GM18909 (cell line): Measurements from ENCODE around the gene PRSS35.
"Not testable (repeated sequence)": the region's sequence is repeated elsewhere in the genome, so short reads cannot be mapped to it uniquely, and the experiment has no call there.

Experiments
- ATAC-seq: cut with Tn5 transposase; IDR thresholded peaks from one replicate; pipeline ENCODE4 v1.9.1; 2021; ENCODE audit warnings: mild to moderate bottlenecking; ENCODE audit not compliant: unreplicated experiment, poor library complexity

Gene PRSS35

DNA sequence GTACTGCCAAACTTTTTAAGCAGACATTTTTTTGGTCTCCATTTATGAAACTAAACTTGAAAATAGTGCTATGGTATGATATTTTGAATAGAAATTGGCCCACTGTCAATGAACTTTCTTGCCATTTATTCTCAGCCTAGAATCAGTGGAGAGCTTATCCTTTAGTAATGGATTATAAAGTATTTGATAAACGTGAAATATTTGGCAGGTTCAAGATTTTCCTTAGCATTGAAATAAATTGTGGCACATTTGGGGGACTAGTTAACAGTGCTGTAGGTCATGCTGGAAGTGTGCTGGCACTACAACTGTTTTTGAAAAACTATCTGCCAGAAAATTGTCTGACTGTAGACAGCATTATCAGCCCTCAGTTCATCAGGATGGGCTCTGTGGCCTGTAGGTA, 2.1 kb downstream of the PRSS35 start:
- ATAC-seq, result peak; percentile 5

DNA sequence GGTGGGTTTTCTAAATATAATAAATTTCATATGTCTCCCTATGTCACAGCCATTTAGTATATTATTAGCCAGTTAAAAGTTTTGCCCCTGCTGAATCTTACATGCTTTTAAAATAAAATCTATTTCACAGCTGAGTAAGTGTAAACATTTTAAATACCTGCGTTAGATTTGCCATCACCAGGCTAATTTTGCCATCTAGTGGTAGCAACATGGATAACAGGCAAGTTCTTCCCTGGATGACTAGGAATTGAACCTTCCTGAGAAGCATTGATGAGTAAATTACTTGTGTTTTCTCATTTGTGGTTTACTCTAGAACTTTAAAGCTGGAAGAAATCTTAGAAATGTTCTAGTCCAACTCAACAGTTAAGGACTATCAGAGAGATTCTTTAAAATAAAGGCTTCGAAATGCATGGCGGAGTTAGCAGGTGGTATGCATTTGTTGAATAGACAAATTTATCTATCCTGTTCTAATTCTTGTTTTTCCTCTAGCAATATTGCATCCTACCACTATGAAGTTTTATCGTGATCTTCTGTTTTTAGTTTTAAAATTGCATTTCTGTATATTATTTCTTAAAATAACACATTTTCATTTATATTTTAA, 2.6 kb downstream of the PRSS35 start:
- peak; percentile 65 for ATAC-seq

DNA sequence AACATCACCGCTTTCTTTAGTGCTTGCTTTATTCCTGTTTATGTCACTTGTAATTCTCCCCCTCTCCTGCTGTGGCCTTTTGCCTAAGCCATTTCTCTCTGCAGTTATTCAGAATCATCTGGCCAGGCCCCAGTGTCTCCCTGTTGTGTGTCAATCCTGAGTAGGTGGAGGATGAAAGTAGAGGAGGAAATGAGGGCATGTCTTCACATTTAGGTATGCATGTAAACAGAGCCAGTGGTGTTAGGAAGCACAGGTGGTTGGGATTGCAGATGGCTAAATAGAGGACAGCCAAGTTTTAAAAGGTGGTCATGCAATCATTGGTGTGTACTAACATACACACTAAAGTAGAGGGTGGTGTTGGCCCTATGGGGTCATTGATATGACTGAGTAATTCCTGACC, 5.2 kb downstream of the PRSS35 start:
- ATAC-seq, result no peak

DNA sequence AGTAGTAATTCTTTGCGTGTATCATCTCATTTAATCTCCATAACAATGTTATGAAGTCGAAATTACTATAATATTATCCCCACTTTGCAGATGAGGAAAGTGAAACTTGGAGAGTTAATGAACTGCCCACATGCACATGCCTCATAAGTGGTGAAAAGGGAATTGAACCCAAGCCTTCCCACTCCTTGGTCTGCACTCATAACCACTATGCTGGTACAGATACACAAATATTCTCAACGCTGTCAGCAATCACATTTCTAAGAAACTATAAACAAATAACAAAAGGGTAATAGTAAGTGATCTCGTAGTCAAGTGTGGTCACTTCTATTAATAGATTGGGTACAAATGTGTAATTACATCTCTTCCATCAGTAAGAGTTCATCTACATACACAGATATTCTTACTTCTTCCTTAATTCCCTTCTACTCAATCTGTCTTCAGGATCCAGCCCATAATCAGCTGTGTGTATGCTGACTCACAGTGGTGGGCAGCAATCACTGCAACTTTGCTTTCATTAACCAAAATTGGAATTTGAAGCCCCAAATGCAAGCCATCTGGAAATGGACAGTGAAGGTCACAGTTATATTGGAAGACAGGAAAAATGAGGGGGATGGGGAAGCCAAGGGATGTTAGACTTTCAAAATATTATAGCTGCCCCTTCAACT, 6.6 kb downstream of the PRSS35 start:
- ATAC-seq, result no peak

DNA sequence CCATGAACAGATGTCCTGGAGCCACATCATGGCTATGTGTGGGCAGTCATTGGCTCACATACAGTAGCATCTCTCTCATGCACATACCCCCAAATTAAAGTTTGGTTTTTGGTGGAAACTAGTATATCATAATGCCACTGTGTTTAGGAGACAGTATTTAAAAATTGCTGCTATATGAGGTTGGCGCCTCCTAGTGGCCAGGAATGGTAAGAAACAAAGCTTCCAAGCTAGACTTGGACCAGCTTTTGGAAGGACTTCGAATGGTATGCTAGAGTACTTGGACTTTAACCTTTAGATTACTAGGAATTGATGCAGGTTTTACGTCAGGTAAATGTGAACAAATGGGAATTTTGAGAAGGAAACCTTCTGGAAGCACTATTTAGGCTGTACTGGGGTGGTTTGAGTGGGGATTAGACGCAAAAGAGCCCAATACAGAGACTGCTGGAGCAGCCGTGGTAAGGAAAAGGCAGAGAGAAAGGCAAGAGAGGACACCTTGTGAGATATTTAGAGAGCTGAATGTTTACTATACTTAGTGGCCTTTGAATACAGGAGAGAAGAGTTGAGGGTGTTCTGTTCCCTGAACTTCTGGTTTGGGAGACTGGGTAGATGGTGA, 23.8 kb downstream of the PRSS35 start:
- ATAC-seq, result peak; percentile 78

DNA sequence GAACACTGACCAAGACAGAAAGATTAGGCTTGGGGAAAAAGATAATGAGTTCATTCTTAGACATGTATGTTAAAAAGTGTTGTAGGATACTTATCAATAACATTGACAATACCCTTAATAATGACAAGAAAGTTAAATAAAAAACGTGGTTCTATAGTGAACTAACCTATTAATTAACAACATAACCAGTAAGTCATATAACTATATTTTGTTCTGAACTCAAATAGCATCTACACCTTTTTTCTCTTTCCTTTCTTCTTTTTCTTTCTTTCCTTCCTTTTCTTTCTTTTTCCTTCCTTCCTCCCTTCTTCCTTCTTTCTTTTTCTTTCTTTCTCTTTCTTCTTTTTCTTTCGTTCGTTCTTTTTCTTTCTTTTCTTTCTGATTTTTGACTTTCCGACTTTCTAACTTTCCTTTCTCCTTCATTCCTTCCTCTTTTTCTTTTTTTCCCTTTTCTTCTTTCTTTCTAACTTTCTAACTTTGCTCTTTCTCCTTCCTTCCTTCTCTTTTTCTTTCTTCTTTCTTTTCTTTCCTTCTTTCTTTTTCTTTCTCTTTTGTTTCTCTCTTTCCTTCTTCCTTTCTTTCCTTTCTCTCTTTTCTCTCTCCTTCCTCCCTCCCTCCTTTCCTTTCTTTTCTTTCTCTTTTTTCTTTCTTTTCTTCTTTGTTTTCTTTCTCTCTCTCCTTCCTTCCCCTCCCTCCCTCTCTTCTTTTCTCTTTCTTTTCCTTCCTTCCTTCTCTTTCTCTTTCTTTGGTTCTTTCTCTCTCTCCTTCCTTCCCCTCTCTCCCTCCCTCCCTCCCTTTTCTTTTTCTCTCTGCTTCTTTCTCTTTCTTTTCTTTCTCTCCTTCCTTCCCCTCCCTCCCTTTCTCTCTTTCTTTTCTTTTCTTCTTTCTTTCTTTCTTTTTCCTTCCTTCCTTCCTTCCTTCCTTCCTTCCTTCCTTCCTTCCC, 24.6 kb downstream of the PRSS35 start:
- no peak for ATAC-seq

DNA sequence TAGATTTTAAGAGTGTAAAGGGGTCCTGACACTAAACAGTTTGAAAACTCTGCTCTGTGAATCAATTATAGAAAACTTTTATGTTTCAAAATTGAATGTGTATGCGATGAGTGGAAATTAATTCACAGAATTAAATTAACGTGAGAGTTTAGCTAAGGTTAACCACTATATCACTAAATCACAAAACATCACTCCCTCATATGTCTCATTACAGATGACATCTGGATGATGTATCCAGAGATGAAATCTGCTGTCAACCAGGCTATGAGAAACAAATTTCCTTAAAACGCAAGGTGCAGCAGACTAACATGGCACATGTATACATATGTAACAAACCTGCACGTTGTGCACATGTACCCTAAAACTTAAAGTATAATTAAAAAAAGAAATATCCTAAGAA, 27.3 kb downstream of the PRSS35 start:
- no peak for ATAC-seq

DNA sequence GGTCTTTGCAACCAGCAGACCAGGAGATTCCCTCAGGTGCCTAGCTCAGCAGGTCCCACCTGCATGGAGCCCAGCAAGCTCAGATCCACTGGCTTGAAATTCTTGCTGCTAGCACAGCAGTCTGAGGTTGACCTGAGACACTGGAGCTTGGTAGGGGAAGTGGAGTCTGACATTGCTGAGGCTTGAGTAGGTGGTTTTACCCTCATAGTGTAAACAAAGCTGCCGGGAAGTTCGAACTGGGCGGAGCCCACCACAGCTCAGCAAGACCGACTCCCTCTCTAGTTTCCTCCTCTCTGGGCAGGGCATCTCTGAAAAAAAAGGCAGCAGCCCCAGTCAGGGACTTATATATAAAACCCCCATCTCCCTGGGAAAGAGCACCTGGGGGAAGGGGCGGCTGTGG, 34.3 kb downstream of the PRSS35 start:
- ATAC-seq, result no peak

DNA sequence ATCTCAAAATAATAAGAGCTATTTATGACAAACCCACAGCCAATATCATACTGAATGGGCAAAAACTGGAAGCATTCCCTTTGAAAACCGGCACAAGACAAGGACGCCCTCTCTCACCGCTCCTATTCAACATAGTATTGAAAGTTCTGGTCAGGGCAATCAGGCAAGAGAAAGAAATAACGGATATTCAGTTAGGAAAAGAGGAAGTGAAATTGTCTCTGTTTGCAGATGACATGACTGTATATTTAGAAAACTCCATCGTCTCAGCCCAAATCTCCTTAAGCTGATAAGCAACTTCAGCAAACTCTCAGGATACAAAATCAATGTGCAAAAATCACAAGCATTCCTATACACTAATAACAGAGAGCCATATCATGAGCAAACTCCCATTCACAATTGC, 38.1 kb downstream of the PRSS35 start:
- ATAC-seq, result not testable (repeated sequence)

DNA sequence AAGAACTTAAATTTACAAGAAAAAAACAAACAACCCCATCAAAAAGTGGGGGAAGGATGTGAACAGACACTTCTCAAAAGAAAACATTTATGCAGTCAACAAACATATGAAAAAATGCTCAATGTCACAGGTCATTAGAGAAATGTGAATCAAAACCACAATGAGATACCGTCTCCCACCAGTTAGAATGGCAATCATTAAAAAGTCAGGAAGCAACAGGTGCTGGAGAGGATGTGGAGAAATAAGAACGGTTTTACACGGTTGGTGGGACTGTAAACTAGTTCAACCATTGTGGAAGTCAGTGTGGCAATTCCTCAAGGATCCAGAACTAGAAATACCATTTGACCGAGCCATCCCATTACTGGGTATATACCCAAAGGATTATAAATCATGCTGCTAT, 39.4 kb downstream of the PRSS35 start:
- ATAC-seq, result not testable (repeated sequence)

DNA sequence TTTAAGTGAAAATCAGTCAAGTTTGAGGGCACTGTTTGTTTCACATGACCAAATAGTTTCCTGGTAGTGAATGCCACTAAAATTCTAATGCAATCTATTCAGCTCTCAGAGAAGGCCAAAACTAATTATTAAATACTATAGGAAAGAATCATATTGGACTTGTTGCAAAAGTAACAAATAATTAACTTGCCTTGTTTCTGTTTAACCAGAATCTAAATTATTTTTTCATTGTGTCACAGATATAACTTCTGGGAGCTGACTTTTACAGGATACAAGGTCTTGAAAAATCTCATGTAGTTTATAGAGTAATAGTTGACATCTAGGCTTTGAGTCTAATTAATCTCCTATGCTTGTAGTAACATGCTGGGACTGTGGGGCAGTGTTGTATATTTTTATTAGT, 44.5 kb downstream of the PRSS35 start:
- no peak for ATAC-seq

DNA sequence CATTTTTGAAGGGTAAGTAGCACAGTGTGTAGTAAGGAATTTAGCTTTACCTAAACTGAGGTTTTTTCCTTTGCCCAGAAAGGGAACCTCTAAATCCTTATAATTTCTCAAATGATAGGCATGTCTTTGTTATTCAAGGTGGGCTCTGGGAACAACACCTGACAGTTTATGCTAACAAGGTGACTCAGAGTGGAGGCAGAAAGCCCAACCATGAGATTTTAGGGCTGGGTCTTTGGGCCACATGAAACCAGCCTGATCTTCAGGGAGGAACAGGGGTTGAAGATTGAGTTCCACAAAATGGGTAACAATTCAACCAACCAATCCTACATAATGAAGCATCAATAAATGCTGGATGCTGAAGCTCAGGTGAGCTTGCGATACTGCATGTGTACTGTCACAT, 46.6 kb downstream of the PRSS35 start:
- ATAC-seq, result no peak

DNA sequence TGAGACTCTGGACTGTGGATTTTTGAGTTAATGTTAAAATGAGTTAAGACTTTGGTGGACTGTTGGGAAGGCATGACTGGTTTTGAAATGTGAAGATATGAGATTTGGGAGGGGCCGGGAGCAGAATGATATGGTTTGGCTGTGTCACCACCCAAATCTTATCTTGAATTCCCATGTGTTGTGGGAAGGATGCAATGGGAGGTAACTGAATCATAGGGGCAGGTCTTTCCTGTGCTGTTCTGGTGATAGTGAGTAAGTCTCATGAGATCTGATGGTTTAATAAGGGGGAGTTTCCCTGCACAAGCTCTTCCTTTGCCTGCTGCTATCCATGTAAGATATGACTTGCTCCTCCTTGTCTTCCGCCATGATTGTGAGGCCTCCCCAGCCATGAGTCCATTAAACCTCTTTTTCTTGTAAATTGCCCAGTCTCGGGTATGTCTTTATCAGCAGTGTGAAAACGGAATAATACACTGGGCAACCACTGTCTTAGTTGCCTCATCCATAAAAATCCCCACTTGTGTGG, 59.4 kb downstream of the PRSS35 start:
- ATAC-seq, result not testable (repeated sequence)

DNA sequence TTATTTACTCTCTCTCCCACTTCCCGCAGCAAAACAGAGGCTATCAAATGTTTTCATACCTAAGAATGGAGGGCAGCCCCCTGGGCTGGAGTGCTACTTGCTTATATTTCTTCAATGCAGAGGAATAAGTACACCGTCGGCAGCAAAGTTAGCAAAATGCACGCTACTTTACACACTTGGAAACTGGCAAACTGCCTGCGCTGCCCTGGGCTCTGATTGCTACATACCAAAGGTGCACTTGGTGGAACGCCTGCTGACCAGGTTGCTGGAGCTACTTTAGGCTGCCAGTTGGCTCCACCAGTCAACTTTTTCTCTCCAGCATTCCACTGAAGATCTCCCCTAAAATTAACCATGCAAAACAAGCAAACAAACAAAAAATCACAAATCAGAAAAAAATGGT, 62.4 kb downstream of the PRSS35 start:
- no peak for ATAC-seq
